GM19324 (cell line): Measurements from ENCODE around the gene HYCC1.
"Not testable (repeated sequence)": the region's sequence is repeated elsewhere in the genome, so short reads cannot be mapped to it uniquely, and the experiment has no call there.

Source experiments
- ATAC-seq: cut with Tn5 transposase; IDR thresholded peaks from one replicate; pipeline ENCODE4 v1.9.1; 2021; ENCODE audit warnings: mild to moderate bottlenecking, moderate library complexity; ENCODE audit not compliant: unreplicated experiment, low FRiP score

HYCC1 gene

GRCh38 chr7:22989643-22990587 lies 24.0 kb downstream of the HYCC1 start:
- ATAC-seq = no peak

DNA sequence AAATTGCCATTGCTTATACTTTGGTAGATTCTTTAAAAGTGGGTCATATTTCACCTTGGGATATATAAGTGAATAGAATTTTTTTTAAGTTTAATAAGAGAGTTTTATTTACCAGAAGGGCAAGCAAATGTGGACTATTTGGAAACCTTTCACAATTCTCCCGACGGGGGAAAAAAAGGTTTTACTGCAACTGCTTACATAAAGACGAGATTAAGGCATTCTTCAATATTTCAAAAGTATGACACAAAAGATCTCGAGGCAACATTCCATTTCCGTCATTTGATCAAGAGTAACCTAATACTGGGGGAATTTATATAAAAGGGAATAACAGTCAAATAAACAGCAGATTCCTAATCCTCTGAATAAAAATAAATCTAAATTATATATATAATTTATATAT lies 28.5 kb downstream of the HYCC1 start:
- no peak for ATAC-seq

DNA sequence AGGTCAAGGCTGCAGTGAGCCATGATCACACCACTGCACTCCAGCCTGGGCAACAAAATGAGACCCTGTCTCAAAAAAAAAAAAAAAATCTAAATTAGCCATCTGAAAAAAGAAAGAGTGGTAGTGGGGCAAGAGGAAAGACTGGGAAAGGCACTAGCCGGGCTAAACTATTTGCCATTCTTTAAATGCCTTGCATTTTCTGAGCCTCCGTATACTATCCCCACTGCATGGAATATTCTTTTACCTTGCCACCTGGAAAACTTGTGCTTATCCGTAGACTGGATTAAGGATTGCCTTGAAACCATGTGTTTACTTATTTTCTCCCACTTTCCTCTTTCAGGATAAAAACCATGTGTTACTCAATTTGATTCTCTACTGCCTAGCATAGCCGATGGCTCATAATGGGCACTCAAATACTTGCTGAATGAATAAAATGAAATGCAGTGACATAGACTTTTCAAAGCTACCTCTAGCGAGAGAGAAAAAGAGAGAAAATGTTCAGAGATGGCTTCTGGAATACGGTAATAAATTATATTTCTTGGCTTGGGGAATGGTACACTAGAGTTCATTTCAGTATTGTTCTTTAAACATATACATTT lies 30.6 kb downstream of the HYCC1 start:
- no peak for ATAC-seq

GRCh38 chr7:22980422-22980821 lies 33.5 kb downstream of the HYCC1 start:
- ATAC-seq = no peak

DNA sequence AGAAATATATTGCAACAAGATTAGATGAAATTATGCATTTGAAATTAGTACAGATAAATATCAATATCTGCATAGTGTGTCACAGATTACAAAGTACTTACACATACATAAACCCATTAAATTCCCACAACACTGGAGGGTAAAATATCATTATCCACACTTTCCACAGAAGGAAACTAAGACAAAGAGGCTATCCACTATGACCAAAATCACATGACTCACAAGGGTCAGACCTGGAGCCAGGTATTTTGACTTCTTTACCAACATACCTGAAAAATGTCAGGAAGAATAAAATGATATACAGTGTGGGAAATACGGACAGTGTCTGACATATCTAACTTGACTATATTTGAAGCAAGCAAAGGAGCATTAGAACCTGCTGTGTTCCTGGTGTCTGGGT lies 34.1 kb downstream of the HYCC1 start:
- no peak for ATAC-seq

DNA sequence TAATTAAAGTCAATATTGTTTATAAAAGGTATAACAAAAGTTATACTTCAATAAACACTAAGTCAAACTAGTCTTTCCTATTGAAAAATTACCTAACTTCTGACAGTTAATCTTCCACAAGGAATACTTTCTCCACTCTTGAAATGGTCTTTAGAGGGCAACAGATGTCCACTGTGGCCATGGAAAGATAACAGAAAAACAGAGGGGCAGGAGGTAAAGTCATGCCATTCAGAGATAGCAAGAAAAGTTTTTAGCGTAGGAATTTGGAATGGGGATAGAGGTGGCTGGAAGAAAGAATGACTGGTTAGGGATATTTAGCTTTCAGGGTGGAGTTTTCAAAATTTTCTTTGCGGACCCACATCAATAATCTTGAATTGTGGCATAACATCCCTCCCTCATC lies 34.7 kb downstream of the HYCC1 start:
- no peak for ATAC-seq

DNA sequence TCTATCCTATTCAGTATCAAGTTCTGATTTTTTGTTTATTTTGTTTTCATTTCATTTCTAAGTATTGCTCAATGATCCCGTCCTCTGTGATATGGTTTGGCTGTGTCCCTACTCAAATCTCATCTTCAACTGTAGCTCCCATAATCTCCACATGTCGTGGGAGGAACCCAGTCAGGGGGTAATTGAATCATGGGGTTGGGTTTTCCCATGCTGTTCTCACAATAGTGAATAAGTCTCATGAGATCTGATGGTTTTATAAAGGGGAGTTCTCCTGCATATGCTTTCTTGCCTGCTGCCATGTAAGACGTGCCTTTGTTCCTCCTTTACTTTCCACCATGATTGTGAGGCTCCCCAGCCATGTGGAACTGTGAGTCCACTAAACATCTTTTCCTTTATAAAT lies 39.3 kb downstream of the HYCC1 start:
- ATAC-seq = not testable (repeated sequence)

DNA sequence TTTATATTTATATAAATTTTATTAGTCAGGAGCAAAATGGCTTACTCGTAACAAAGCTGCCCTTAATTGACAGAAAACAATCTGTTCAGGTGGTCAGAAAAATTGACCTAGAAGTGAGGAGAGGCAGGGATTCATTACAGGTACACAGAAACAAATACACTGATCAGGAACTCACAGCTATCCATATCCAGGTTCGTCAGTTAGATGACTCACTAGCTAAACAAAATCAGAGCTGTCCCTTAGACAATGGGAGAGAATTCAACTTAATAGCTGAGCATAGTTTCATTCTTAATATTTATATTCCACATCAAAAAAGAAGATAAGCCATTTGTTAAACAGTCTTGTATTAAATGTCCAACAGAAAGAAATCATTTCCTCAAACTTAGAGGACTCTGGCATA lies 41.7 kb downstream of the HYCC1 start:
- ATAC-seq = no peak

DNA sequence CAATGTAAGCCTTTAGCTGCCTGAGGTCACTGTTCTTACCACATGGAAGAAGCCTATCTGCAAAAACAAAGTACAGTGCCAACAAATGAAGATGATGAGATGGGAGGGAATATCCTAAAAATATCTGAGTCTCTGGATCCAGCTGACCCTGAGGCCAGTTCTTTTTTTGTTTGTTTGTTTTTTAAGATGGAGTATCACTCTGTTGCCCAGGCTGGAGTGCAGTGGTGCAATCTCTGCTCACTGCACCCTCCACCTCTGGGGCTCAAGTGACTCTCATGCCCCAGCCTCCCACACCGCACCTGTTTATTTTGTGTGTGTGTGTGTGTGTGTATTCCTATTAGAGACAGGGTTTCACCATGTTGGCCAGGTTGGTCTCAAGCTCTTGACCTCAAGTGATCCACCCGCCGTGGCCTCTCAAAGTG lies 44.9 kb downstream of the HYCC1 start:
- no peak for ATAC-seq
